ENCODE results near the gene NTRK2. TPM values are rescaled to one million over a fixed set of nuclear protein-coding genes. Genes with fewer than 3 reads are reported as not detected.

NTRK2 gene
- total RNA-seq, 1 donor from 2014 or later, result 23.8 TPM

DNA sequence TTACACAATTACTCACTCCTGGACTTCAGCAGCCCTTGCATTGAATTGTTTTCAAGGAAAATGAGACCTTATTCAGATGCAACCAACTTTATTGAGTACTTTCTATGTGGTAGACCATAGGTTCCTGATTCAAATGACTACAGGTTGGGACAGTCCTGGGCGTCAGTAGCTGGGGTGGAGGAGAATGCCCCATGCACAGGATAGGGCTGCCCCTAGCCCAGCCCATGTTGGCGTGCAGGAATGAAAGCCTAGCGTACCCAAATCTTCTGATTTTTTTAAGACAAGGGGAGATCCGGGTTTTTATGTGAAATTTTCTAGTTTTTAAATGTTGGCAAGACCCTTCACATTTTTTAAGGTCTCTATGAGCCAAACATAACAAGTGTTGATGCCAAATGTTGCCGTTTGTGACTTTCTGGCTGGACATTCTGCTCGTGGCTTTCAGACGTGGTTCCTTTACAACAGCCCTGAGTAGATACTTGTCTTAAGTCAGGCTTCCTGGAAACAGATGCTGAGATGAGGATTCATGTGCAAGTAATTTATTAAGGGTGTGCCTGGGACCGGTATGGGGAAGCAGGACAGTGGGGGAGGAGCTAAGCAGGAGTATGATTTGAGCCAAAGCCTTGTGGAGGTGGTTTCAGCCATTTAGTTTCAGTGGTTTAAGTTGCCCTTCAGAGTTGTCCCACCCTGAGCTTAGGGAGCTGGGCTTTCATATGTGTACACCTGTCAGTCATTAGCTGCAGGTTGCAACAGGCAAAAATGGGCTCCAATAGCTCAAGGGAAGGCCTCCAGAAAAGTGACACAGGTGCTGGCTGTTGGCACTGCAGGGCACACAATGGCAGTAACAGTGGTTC is 154.1 kb downstream of the NTRK2 start:
- TF ChIP-seq CTCF (IDR thresholded peaks at IDR 0.05), result no peak
- Histone ChIP-seq H3K36me3 (no peaks in the 10 kb centered on the region), H3K9me3 (no peaks in the 10 kb centered on the region), H3K4me3 (peak overlapping the region in 1 of 2 donors; percentile 48), H3K4me1 (peaks cover 0 to 10% of the 10 kb centered on the region in 2 donors), H3K27me3 (no peaks in the 10 kb centered on the region), H3K27ac (peak overlapping the region; percentile 4 to 54)
- intact Hi-C loops (cut with DNase I), result no loop called here
- DNase-seq (ENCODE audit: low spot score in 2 of 2), result peak in 1 of 2 donors; percentile 68

DNA sequence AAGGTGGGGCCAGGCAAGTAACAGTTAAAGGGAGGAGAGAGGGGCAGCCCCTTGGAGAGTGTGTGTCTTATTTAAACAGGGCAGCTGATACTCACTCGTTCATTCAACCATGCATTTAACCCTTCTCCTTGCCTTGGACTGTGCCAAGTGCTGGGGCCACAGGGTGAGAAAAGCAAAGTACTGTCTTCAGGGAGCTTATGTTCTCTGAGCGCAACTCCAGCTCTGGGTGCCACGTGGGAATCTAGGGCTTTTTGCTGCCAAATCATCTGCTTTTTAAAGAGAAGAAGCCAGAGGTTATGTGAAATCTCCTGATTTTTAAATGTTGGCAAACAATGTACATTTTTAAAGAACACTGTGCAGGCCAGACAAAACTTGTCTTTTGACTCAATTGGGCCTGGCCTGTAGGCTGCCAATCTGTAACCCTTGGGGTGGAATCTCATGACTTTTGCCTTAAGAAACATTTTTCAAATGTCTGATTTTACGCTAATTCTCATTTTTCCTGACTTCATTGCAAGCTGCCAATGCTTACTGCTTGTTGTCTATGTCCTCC is 157.8 kb downstream of the NTRK2 start:
- no peak for DNase-seq (ENCODE audit: low spot score in 2 of 2)
- Histone ChIP-seq H3K27ac (no peak overlapping the region), H3K4me1 (peaks cover 0 to 10% of the 10 kb centered on the region in 2 donors), H3K36me3 (no peaks in the 10 kb centered on the region), H3K27me3 (no peaks in the 10 kb centered on the region), H3K4me3 (no peak overlapping the region), H3K9me3 (no peaks in the 10 kb centered on the region)
- TF ChIP-seq CTCF (IDR thresholded peaks at IDR 0.05), result no peak
- intact Hi-C loops (cut with DNase I), result no loop called here

DNA sequence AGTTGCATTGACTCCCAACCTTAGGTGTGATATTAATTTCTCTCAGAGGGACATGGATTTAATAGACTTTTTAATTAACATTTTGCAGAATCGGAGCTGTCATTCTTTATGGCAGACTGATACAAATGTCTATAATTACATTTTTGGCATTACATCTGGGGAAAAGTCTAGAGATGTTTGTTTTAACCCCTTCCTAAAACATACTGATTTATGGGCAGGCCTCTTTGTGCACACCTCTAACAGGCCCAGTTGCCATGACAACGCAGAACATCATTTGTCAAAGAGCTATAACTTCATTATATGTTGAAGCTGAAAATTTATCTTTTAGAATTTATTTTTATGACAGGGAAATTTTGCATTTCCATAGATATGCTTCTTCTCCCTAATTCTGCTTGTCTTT is 158.5 kb downstream of the NTRK2 start:
- no peak for TF ChIP-seq CTCF (IDR thresholded peaks at IDR 0.05)
- Histone ChIP-seq H3K4me3 (no peak overlapping the region), H3K4me1 (peaks cover 0 to 10% of the 10 kb centered on the region in 2 donors), H3K27me3 (no peaks in the 10 kb centered on the region), H3K9me3 (no peaks in the 10 kb centered on the region), H3K27ac (no peak overlapping the region), H3K36me3 (no peaks in the 10 kb centered on the region)
- no peak for DNase-seq (ENCODE audit: low spot score in 2 of 2)
- intact Hi-C loops (cut with DNase I), result no loop called here

DNA sequence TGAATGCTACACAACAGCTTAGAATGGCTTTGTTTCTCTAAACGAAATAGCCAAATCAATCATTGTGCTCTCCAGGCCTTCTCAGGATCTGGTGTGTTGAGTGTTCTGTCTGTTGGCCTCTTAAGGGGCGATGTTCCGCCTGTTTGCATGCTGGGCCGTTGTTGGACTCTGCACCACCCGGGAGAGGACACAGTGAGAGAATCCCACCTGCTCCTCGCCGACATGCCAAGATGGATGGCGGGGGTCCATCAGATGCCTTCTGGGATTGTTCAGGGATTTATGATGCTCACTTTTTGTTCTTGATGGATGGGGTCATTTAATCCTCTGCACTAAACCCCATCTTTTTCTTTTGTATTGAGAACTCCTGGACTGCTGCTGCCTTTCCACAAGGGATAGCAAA is 159.9 kb downstream of the NTRK2 start:
- H3K4me1 ChIP-seq, result peaks cover 0 to 3% of the 10 kb centered on the region in 2 donors
- no peaks in the 10 kb centered on the region for H3K36me3 ChIP-seq
- H3K4me3 ChIP-seq, result no peak overlapping the region
- no peak for TF ChIP-seq CTCF (IDR thresholded peaks at IDR 0.05)
- H3K27ac ChIP-seq, result no peak overlapping the region
- H3K9me3 ChIP-seq, result no peaks in the 10 kb centered on the region
- intact Hi-C loops (cut with DNase I), result no loop called here
- DNase-seq (ENCODE audit: low spot score in 2 of 2), result no peak
- H3K27me3 ChIP-seq, result no peaks in the 10 kb centered on the region

- no peaks in the 10 kb centered on the region for H3K27me3 ChIP-seq
- no peaks in the 10 kb centered on the region for H3K36me3 ChIP-seq
- no peak overlapping the region for H3K4me3 ChIP-seq
- no peaks in the 10 kb centered on the region for H3K4me1 ChIP-seq
- intact Hi-C loops (cut with DNase I), result no loop called here
- no peak overlapping the region for H3K27ac ChIP-seq
- no peak for DNase-seq (ENCODE audit: low spot score in 2 of 2)
- no peaks in the 10 kb centered on the region for H3K9me3 ChIP-seq
- TF ChIP-seq CTCF (IDR thresholded peaks at IDR 0.05), result no peak
Observed at GRCh38 chr9:84829997-84830696, 160.6 kb downstream of the NTRK2 start.

Measured in ascending aorta (tissue), 2 donors.